Transverse colon (tissue), 4 donors: Measurements from ENCODE around the gene PDCD10. TPM values are rescaled to one million over a fixed set of nuclear protein-coding genes. Genes with fewer than 3 reads are reported as not detected.

Experiments used
- DNase-seq: peaks from one replicate; pipeline ENCODE4 v3.0.0-alpha.2; 2019
- H3K27ac ChIP-seq, 4 donors: fragments of 200-600 bp; sonication (generic); 2 replicates each; pipeline ENCODE4 v1.5.1; 2016 to 2018; ENCODE audit warnings: inconsistent platforms in 4 of 4
- H3K27me3 ChIP-seq: fragments of 200-600 bp; sonication (generic); 2 replicates; pipeline ENCODE4 v1.5.1; 2017; ENCODE audit warnings: inconsistent platforms
- H3K36me3 ChIP-seq, 4 donors: fragments of 200-600 bp; sonication (generic); 2 replicates each; pipeline ENCODE4 v1.5.1; 2017 to 2019; ENCODE audit warnings: inconsistent platforms in 4 of 4
- H3K4me1 ChIP-seq, 4 donors: fragments of 200-600 bp; sonication (generic); 2 replicates each; pipeline ENCODE4 v1.5.1; 2017 to 2020; ENCODE audit warnings: inconsistent platforms in 4 of 4
- H3K4me3 ChIP-seq, 4 donors: fragments of 200-600 bp; sonication (generic); 1 replicate in 1 of 4; 2 replicates in 3 of 4; pipeline versions ENCODE4 v1.5.1 to v1.6.1; 2017 to 2019; ENCODE audit warnings: inconsistent platforms in 4 of 4
- H3K9me3 ChIP-seq, 2 donors: fragments of 200-600 bp; sonication (generic); 2 replicates each; pipeline ENCODE4 v1.5.1; 2017 to 2019; ENCODE audit warnings: inconsistent platforms in 2 of 2
- CTCF ChIP-seq, 5 experiments: fragments of 200-600 bp in 3 of 5; fragments of 450-650 bp in 2 of 5; sonication (generic) in 3 of 5; IDR thresholded peaks; 1 replicate in 2 of 5; 2 replicates in 3 of 5; pipeline ENCODE4 v1.5.1; 2016 to 2017; ENCODE audit warnings: antibody characterized with exemption in 5 of 5, inconsistent platforms in 3 of 5, mild to moderate bottlenecking in 2 of 5, moderate library complexity in 1 of 5
- EP300 ChIP-seq: sonication (generic); formaldehyde crosslinking; IDR thresholded peaks from one replicate; pipeline ENCODE4 v1.6.1; 2017; ENCODE audit warnings: antibody characterized with exemption, low read depth
- POLR2A ChIP-seq: fragments of 450-650 bp; IDR thresholded peaks from one replicate; pipeline ENCODE4 v1.6.1; 2016; ENCODE audit warnings: antibody characterized with exemption, mild to moderate bottlenecking, moderate library complexity
- POLR2AphosphoS5 ChIP-seq, 3 donors: sonication (generic); formaldehyde crosslinking; IDR thresholded peaks; one replicate each; pipeline ENCODE4 v1.6.1; 2016; ENCODE audit warnings: antibody characterized with exemption in 3 of 3
- WGBS, 2 donors: methylation state at CpG; one replicate each; pipeline ENCODE4 v1.1.5; 2018; ENCODE audit warnings: low coverage in 1 of 2; 5-methylcytosine and 5-hydroxymethylcytosine counted together
- in situ Hi-C, 4 donors: fragments of 200-750 bp; cut with MboI; loops; one replicate each; pipeline versions ENCODE4 v1.15.0 to v1.15.1; 2017; ENCODE audit warnings: low sequenced_read_pairs in 3 of 4, low pct_ligation_motif_present in 1 of 4, low pct_unique_long_range_greater_than_20kb in 1 of 4
- intact Hi-C: fragments of 100-400 bp; cut with DNase I; formaldehyde crosslinking; loops from one replicate; pipeline ENCODE4 v1.15.1; 2023; ENCODE audit warnings: low total_unique reads
- total RNA-seq, 4 donors: library from RNA; depleted of rRNA; stranded (reverse); fragments of >200 nt; gene quantifications; one replicate each; pipeline ENCODE4 v1.1.0, GENCODE V29; 2016

Gene PDCD10
- total RNA-seq, 4 donors from 2014 or later: 32.0 to 99.6 (median 89.0) TPM

DNA sequence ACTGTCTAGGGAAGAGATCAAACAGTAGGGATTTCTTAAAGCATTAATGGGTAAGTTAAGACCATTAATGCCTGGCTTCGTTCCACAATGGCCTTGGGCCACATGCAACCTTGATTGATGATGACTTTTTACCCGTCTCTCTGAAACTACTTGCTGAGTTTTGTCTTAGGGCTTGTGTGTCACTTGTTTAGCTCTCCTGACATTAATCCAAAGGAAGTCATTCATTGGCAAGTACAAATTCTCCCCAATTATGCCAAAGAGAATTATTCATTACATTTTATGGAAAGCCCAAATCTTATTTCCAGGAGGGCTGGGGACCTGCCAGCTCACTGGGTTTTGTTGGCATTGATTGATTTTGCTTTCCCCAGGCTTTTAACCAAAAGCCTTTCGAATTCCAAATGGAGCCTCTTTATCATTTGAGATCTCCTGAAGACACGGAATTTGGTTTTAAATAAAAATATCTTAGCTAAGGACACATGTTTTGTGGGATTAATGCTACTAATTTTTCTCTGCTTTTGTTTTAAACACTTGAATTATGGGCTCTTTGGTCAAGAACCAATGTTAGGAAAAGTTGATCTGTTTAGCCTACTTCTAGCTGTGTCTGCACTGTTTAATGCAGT, 41.5 kb upstream of the PDCD10 start:
- Histone ChIP-seq H3K9me3 (no peaks in the 10 kb centered on the region), H3K4me3 (no peak overlapping the region), H3K4me1 (no peaks in the 10 kb centered on the region), H3K36me3 (no peaks in the 10 kb centered on the region), H3K27ac (no peak overlapping the region), H3K27me3 (no peaks in the 10 kb centered on the region)
- WGBS, 2 donors: 52 to 77% methylated on average over 3 to 4 of the region's 4 CpGs
- TF ChIP-seq CTCF (IDR thresholded peaks at IDR 0.05) (no peak), POLR2AphosphoS5 (IDR thresholded peaks at IDR 0.05) (no peak), POLR2A (no peak), EP300 (no peak)
- DNase-seq: no peak
- in situ Hi-C loops: no loop called here
- intact Hi-C loops: no loop called here

DNA sequence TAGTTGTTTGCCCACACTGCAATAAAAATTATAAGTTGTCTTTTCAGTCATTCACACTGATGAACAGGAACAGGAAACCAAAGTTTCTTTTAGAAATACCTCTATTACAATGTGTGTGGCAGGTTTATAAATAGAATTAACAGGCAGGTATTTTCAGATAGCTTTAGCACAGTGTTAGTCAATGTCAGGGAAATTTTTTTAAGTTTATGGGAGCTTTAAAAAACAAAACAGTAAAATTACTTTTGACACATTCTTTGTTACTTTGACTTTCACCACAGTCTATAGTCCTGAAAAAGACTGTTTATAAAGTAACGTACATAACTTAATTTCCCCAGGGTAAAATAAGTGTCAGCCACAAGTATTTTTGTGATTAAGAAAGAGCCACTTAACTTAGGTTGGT, 38.9 kb upstream of the PDCD10 start:
- in situ Hi-C loops (no loop called here), intact Hi-C loops (no loop called here)
- Histone ChIP-seq H3K4me1 (no peaks in the 10 kb centered on the region), H3K9me3 (no peaks in the 10 kb centered on the region), H3K4me3 (no peak overlapping the region), H3K27ac (no peak overlapping the region), H3K36me3 (no peaks in the 10 kb centered on the region), H3K27me3 (no peaks in the 10 kb centered on the region)
- DNase-seq: no peak
- TF ChIP-seq EP300 (no peak), POLR2A (no peak), POLR2AphosphoS5 (IDR thresholded peaks at IDR 0.05) (no peak), CTCF (IDR thresholded peaks at IDR 0.05) (no peak)
- 52 to 73% methylated on average over 1 of the region's 1 CpG for WGBS, 2 donors

DNA sequence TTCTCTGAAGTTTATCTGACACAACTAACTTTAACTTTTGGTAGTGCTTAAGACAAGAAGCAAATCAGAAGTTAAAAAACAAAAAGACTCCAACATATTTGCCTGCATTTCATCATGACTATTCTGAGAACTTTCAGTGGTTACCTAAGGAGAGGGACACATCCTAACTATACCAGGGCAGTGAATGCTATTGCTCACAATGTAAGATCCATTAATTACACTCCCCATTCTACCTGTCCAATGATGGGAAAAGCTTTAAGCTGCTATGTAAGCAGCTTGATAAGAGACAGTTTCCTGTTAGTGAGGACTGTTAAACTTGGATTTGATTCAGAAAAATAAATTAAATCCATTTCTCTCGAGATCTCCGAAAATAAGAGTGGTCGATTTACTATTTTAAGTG, 38.3 kb upstream of the PDCD10 start:
- in situ Hi-C loops (no loop called here), intact Hi-C loops (no loop called here)
- Histone ChIP-seq H3K9me3 (no peaks in the 10 kb centered on the region), H3K36me3 (no peaks in the 10 kb centered on the region), H3K4me1 (no peaks in the 10 kb centered on the region), H3K4me3 (no peak overlapping the region), H3K27me3 (no peaks in the 10 kb centered on the region), H3K27ac (no peak overlapping the region)
- 34 to 53% methylated on average over 3 of the region's 3 CpGs for WGBS, 2 donors
- no peak for DNase-seq
- no peak for TF ChIP-seq POLR2A
- TF ChIP-seq CTCF (IDR thresholded peaks at IDR 0.05): no peak
- TF ChIP-seq POLR2AphosphoS5 (IDR thresholded peaks at IDR 0.05): no peak
- no peak for TF ChIP-seq EP300

DNA sequence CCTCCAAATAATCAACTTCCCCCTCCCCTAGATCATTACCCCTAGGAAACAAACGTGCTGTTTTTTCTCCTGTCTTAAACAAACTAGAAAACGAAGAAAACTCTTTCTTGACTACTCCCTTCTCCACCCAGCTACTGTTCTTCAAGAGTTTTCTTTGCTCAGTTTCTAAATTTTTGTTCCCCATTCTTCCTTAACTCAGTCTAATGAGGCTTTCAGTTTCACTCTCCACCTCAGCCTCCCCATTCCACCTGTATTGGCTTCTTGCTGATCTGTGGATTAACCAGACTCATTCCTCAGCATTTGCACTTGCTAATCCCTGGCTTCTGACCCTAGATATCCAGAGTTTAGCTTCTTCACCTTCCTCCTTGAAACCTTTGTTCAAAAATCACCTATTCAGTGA, 27.6 kb upstream of the PDCD10 start:
- Histone ChIP-seq H3K27me3 (no peaks in the 10 kb centered on the region), H3K4me3 (no peak overlapping the region), H3K36me3 (no peaks in the 10 kb centered on the region), H3K4me1 (no peaks in the 10 kb centered on the region), H3K27ac (no peak overlapping the region), H3K9me3 (no peaks in the 10 kb centered on the region)
- in situ Hi-C loops: no loop called here
- no peak for DNase-seq
- intact Hi-C loops: no loop called here
- TF ChIP-seq EP300 (no peak), POLR2A (no peak), POLR2AphosphoS5 (IDR thresholded peaks at IDR 0.05) (no peak), CTCF (IDR thresholded peaks at IDR 0.05) (no peak)
- WGBS, 2 donors: 49 to 54% methylated on average over 2 of the region's 2 CpGs
